ENCODE measurements around the gene KREMEN1.

Gene KREMEN1

GRCh38 chr22:29166180-29166579, 93.3 kb downstream of the KREMEN1 start:
- H3K4me3 ChIP-seq (ENCODE audit: control insufficient read depth, low read depth, low read length), result no peak overlapping the region
- no peak for TF ChIP-seq CTCF (IDR thresholded peaks at IDR 0.05; ENCODE audit: control insufficient read depth, insufficient read depth, low read depth, low read length, missing control alignments)
- DNase-seq (ENCODE audit: low read depth), result no peak

- no peak overlapping the region for H3K4me3 ChIP-seq (ENCODE audit: control insufficient read depth, low read depth, low read length)
- DNase-seq (ENCODE audit: low read depth), result no peak
- TF ChIP-seq CTCF (IDR thresholded peaks at IDR 0.05; ENCODE audit: control insufficient read depth, insufficient read depth, low read depth, low read length, missing control alignments), result no peak
Measured at GRCh38 chr22:29167032-29167911, 94.4 kb downstream of the KREMEN1 start.

GRCh38 chr22:29171721-29172120, 98.9 kb downstream of the KREMEN1 start:
- TF ChIP-seq CTCF (IDR thresholded peaks at IDR 0.05; ENCODE audit: control insufficient read depth, insufficient read depth, low read depth, low read length, missing control alignments), result no peak
- H3K4me3 ChIP-seq (ENCODE audit: control insufficient read depth, low read depth, low read length), result no peak overlapping the region
- DNase-seq (ENCODE audit: low read depth), result no peak

- H3K4me3 ChIP-seq (ENCODE audit: control insufficient read depth, low read depth, low read length), result no peak overlapping the region
- DNase-seq (ENCODE audit: low read depth), result no peak
- TF ChIP-seq CTCF (IDR thresholded peaks at IDR 0.05; ENCODE audit: control insufficient read depth, insufficient read depth, low read depth, low read length, missing control alignments), result no peak
Measured at GRCh38 chr22:29172216-29172615, 99.4 kb downstream of the KREMEN1 start.

- no peak for TF ChIP-seq CTCF (IDR thresholded peaks at IDR 0.05; ENCODE audit: control insufficient read depth, insufficient read depth, low read depth, low read length, missing control alignments)
- no peak for DNase-seq (ENCODE audit: low read depth)
- H3K4me3 ChIP-seq (ENCODE audit: control insufficient read depth, low read depth, low read length), result no peak overlapping the region
Measured at GRCh38 chr22:29175312-29175835, 102.5 kb downstream of the KREMEN1 start.

GRCh38 chr22:29183971-29184848, 111.4 kb downstream of the KREMEN1 start:
- no peak overlapping the region for H3K4me3 ChIP-seq (ENCODE audit: control insufficient read depth, low read depth, low read length)
- DNase-seq (ENCODE audit: low read depth), result no peak
- no peak for TF ChIP-seq CTCF (IDR thresholded peaks at IDR 0.05; ENCODE audit: control insufficient read depth, insufficient read depth, low read depth, low read length, missing control alignments)
